Nephron progenitor cell (in vitro differentiated cells): ENCODE data around the gene ARHGAP35.
"Not testable (repeated sequence)": the region's sequence is repeated elsewhere in the genome, so short reads cannot be mapped to it uniquely, and the experiment has no call there.

ENCODE experiments used
- DNase-seq: peaks from one replicate; pipeline ENCODE4 v3.0.0; 2021
- H3K27ac Mint-ChIP-seq: 2 replicates; pipeline ENCODE4 v1.8.0; 2021; ENCODE audit warnings: mild to moderate bottlenecking, moderate library complexity, mixed read lengths
- H3K27me3 Mint-ChIP-seq: 2 replicates; pipeline ENCODE4 v1.8.0; 2021; ENCODE audit warnings: mild to moderate bottlenecking, low read depth, mixed read lengths; ENCODE audit not compliant: poor library complexity
- H3K36me3 Mint-ChIP-seq: 2 replicates; pipeline ENCODE4 v1.8.0; 2021; ENCODE audit warnings: low read depth, mixed read lengths
- H3K4me1 Mint-ChIP-seq: 2 replicates; pipeline ENCODE4 v1.8.0; 2021; ENCODE audit warnings: mixed read lengths
- H3K4me3 Mint-ChIP-seq: 2 replicates; pipeline ENCODE4 v1.8.0; 2021; ENCODE audit warnings: mild to moderate bottlenecking, moderate library complexity, mixed read lengths
- H3K9me3 Mint-ChIP-seq: 2 replicates; pipeline ENCODE4 v1.8.0; 2021; ENCODE audit warnings: mild to moderate bottlenecking, moderate library complexity, mixed read lengths
- CTCF ChIP-seq: fragments of 200-600 bp; sonication (generic); IDR thresholded peaks from 2 replicates; pipeline ENCODE4 v1.5.0; 2021; ENCODE audit warnings: antibody characterized with exemption

The ARHGAP35 gene

GRCh38 chr19:46849610-46850009, 11.2 kb upstream of the ARHGAP35 start:
- Mint-ChIP-seq H3K36me3 (peaks cover 13% of the 10 kb centered on the region), H3K27me3 (no peaks in the 10 kb centered on the region), H3K9me3 (peaks cover 3% of the 10 kb centered on the region), H3K4me1 (peaks cover 31% of the 10 kb centered on the region), H3K4me3 (peak overlapping the region; percentile 93), H3K27ac (peak overlapping the region; percentile 95)
- no peak for TF ChIP-seq CTCF
- peak; percentile 43 for DNase-seq

GRCh38 chr19:46850228-46851203, 10.3 kb upstream of the ARHGAP35 start, which contains the start of gene AP2S1:
Gene AP2S1, minus strand, starts transcription at chr19:46850846. Its CDS starts 80 bp downstream, at chr19:46850766.
- H3K27ac Mint-ChIP-seq: peak within 1 kb of the TSS; percentile 95
- peaks cover 3% of the 10 kb centered on the region for H3K9me3 Mint-ChIP-seq
- H3K4me1 Mint-ChIP-seq: peaks cover 31% of the 10 kb centered on the region

GRCh38 chr19:46852830-46853229, 8.0 kb upstream of the ARHGAP35 start:
- no peak for TF ChIP-seq CTCF
- peaks cover 3% of the 10 kb centered on the region for H3K9me3 Mint-ChIP-seq
- no peak overlapping the region for H3K4me3 Mint-ChIP-seq
- peaks cover under 1% of the 10 kb centered on the region for H3K36me3 Mint-ChIP-seq
- peaks cover 29% of the 10 kb centered on the region for H3K4me1 Mint-ChIP-seq
- H3K27ac Mint-ChIP-seq: no peak overlapping the region
- no peak for DNase-seq
- H3K27me3 Mint-ChIP-seq: peaks cover 4% of the 10 kb centered on the region

More at GRCh38 chr19:46850228-46851203, 10.3 kb upstream of the ARHGAP35 start, which contains the start of gene AP2S1:
- H3K36me3 Mint-ChIP-seq: peaks cover 12% of the 10 kb centered on the region
- TF ChIP-seq CTCF: no peak
- no peaks in the 10 kb centered on the region for H3K27me3 Mint-ChIP-seq
- peak; percentile 94 for DNase-seq
- peak within 1 kb of the TSS; percentile 93 for H3K4me3 Mint-ChIP-seq

GRCh38 chr19:46854698-46855097, 6.1 kb upstream of the ARHGAP35 start:
- H3K36me3 Mint-ChIP-seq, H3K27me3 Mint-ChIP-seq, H3K27ac Mint-ChIP-seq, H3K9me3 Mint-ChIP-seq, H3K4me3 Mint-ChIP-seq, DNase-seq: not testable (repeated sequence)
- H3K4me1 Mint-ChIP-seq: peaks cover 26% of the 10 kb centered on the region

- no peak overlapping the region for H3K27ac Mint-ChIP-seq
- peaks cover 24% of the 10 kb centered on the region for H3K4me1 Mint-ChIP-seq
- DNase-seq: peak; percentile 84
- peaks cover 4% of the 10 kb centered on the region for H3K27me3 Mint-ChIP-seq
- peaks cover 4% of the 10 kb centered on the region for H3K36me3 Mint-ChIP-seq
- TF ChIP-seq CTCF: peak; percentile 37
- peak overlapping the region; percentile 52 for H3K4me3 Mint-ChIP-seq
- H3K9me3 Mint-ChIP-seq: peaks cover 7% of the 10 kb centered on the region
Observed at GRCh38 chr19:46856062-46857022, 4.5 kb upstream of the ARHGAP35 start.

- peak overlapping the region; percentile 85 for H3K4me3 Mint-ChIP-seq
- H3K36me3 Mint-ChIP-seq: peaks cover 4% of the 10 kb centered on the region
- peaks cover 19% of the 10 kb centered on the region for H3K4me1 Mint-ChIP-seq
- H3K27ac Mint-ChIP-seq: peak overlapping the region; percentile 95
- peaks cover 4% of the 10 kb centered on the region for H3K9me3 Mint-ChIP-seq
- peaks cover 4% of the 10 kb centered on the region for H3K27me3 Mint-ChIP-seq
- TF ChIP-seq CTCF: no peak
- DNase-seq: no peak
Observed at GRCh38 chr19:46859637-46860124, 1.1 kb upstream of the ARHGAP35 start.
